ENCODE results near the gene PCSK5. TPM values are rescaled to one million over a fixed set of nuclear protein-coding genes. Genes with fewer than 3 reads are reported as not detected.

The PCSK5 gene
- total RNA-seq, 1 donor from 2014 or later, result 3.2 TPM

GRCh38 chr9:76405868-76406267 is 515.4 kb downstream of the PCSK5 start:
- DNase-seq (ENCODE audit: low spot score) (no peak), ATAC-seq (no peak)

Data from left lobe of liver (tissue), 2 donors.